Vagina (tissue), 2 donors: Measurements from ENCODE around the gene MIF4GD. TPM values are rescaled to one million over a fixed set of nuclear protein-coding genes. Genes with fewer than 3 reads are reported as not detected.

Experiments
- DNase-seq, 2 donors: peaks; one replicate each; pipeline ENCODE4 v3.0.0-alpha.2; 2017; ENCODE audit errors: extremely low spot score in 2 of 2
- H3K27ac ChIP-seq: fragments of 200-600 bp; sonication (generic); one replicate; pipeline ENCODE4 v1.5.1; 2019
- H3K27me3 ChIP-seq: fragments of 200-600 bp; sonication (generic); one replicate; pipeline ENCODE4 v1.5.1; 2019
- H3K36me3 ChIP-seq, 2 donors: fragments of 200-600 bp; sonication (generic); one replicate each; pipeline ENCODE4 v1.5.1; 2017 to 2019
- H3K4me1 ChIP-seq: fragments of 200-600 bp; sonication (generic); one replicate; pipeline ENCODE4 v1.5.1; 2019
- H3K4me3 ChIP-seq, 2 donors: fragments of 200-600 bp; sonication (generic); 1 replicate in 1 of 2; 2 replicates in 1 of 2; pipeline ENCODE4 v1.5.1; 2016 to 2019
- H3K9me3 ChIP-seq: fragments of 200-600 bp; sonication (generic); one replicate; pipeline ENCODE4 v1.5.1; 2019
- POLR2A ChIP-seq, 2 donors: fragments of 450-650 bp; IDR thresholded peaks; one replicate each; pipeline ENCODE4 v1.6.1; 2017; ENCODE audit warnings: antibody characterized with exemption in 2 of 2, mild to moderate bottlenecking in 2 of 2, moderate library complexity in 2 of 2
- POLR2AphosphoS5 ChIP-seq, 2 donors: sonication (generic); formaldehyde crosslinking; IDR thresholded peaks; one replicate each; pipeline ENCODE4 v1.9.0; 2017; ENCODE audit warnings: antibody characterized with exemption in 2 of 2, mild to moderate bottlenecking in 2 of 2, low read depth in 1 of 2; ENCODE audit not compliant: insufficient read depth in 1 of 2
- intact Hi-C: fragments of 100-400 bp; cut with DNase I; formaldehyde crosslinking; loops from one replicate; pipeline ENCODE4 v1.15.1; 2023
- total RNA-seq: library from RNA; depleted of rRNA; stranded (reverse); fragments of >200 nt; gene quantifications from one replicate; pipeline ENCODE4 v1.2.3, GENCODE V29; 2016
- TF ChIP-seq, protein P1 (sequence below), 3 experiments: fragments of 450-650 bp in 2 of 3; fragments of 200-600 bp in 1 of 3; sonication (generic) in 1 of 3; IDR thresholded peaks; one replicate each; pipeline ENCODE4 v1.5.1; 2017 to 2019; ENCODE audit warnings: antibody characterized with exemption in 3 of 3, mild to moderate bottlenecking in 2 of 3, moderate library complexity in 2 of 3

Gene MIF4GD
- total RNA-seq, 1 donor from 2014 or later = 26.3 TPM

DNA sequence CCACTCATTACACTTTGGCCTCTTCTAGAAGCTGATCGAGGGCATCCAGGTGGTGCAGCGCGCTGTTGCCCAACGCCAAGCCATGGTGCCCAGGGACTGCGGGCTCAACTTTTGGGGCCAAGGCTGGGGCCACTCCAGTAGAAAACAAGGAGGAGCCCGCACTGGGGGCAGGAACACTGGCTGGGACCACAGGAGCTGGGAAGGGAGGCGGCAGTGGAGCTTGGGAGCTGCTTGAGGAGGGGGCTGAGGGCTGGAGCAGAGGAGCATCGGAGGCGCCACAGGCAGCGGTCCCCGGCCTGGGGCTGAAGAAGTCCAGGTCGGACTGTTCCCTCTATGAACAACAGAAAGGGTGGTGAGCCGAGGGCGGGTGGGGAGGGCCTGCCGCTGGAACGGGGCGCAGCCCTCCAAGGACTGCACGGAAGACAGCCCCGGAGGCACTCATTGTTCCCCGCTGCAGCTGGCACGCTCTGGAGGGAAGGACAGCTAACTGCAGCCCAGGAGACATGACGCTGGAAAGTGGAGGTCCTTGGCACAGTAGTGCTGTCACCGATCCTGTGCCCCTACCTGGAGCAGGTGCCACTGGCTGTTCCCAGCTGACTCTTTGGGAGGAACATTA is 31.1 kb downstream of the MIF4GD start:
- H3K27ac ChIP-seq = no peak overlapping the region
- TF ChIP-seq, protein P1, sequence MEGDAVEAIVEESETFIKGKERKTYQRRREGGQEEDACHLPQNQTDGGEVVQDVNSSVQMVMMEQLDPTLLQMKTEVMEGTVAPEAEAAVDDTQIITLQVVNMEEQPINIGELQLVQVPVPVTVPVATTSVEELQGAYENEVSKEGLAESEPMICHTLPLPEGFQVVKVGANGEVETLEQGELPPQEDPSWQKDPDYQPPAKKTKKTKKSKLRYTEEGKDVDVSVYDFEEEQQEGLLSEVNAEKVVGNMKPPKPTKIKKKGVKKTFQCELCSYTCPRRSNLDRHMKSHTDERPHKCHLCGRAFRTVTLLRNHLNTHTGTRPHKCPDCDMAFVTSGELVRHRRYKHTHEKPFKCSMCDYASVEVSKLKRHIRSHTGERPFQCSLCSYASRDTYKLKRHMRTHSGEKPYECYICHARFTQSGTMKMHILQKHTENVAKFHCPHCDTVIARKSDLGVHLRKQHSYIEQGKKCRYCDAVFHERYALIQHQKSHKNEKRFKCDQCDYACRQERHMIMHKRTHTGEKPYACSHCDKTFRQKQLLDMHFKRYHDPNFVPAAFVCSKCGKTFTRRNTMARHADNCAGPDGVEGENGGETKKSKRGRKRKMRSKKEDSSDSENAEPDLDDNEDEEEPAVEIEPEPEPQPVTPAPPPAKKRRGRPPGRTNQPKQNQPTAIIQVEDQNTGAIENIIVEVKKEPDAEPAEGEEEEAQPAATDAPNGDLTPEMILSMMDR (IDR thresholded peaks at IDR 0.05) = no peak
- TF ChIP-seq POLR2AphosphoS5 (IDR thresholded peaks at IDR 0.05; ENCODE audit: insufficient read depth in 1 of 2, low read depth in 1 of 2) = no peak
- TF ChIP-seq POLR2A (IDR thresholded peaks at IDR 0.05) = no peak
- H3K36me3 ChIP-seq = peaks cover 0 to 90% of the 10 kb centered on the region in 2 donors

DNA sequence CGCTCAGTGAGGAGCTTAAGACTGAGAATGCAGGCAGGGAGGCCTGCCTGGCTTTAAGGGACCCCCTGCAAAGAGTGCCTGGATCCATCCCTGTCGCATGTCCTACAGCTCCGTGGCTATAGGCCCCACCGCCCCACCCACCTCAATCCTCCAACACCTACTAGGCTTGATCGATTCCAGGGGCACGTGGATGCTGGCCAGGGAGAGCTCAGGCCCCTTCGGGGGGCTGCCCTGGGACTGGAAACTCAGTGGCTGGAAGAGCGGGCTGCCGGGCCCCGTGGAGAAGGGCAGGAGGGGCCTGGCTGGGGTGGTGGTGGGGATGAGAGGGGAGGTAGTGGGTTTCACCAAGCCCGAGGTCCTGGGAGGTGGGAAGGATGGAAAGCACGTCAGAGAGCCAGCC is 31.8 kb downstream of the MIF4GD start:
- no peak overlapping the region for H3K27ac ChIP-seq
- peaks cover 0 to 89% of the 10 kb centered on the region in 2 donors for H3K36me3 ChIP-seq

More for the DNA sequence above, 31.1 kb downstream of the MIF4GD start:
- H3K27me3 ChIP-seq = no peaks in the 10 kb centered on the region
- intact Hi-C loops = no loop called here
- H3K4me1 ChIP-seq = no peaks in the 10 kb centered on the region
- no peaks in the 10 kb centered on the region for H3K9me3 ChIP-seq
- no peak for DNase-seq
- no peak overlapping the region for H3K4me3 ChIP-seq

DNA sequence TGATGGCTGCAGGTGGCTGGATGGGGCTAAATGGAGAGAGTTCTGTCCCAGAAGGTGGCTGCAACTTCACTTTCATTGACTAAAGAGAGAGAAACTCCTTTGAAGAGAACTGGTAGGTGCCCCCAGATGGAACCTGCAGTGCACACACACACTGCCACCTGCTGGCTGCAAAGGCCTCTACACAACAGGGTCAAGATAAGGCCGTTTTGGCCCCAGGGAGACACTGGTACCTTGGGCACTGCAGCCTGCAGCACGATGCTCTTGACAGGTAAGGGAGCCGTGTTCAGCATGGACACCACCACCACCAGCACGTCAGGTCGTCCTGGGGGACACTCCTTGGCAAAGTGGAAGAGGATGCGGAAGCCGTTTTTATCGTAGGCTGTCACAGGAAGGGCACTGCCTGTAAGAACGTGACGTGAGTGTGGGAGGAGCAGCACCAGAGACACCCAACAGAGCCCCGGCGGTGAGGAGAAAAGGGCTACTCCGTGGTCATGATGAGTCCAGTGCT is 32.3 kb downstream of the MIF4GD start:
- TF ChIP-seq POLR2AphosphoS5 (IDR thresholded peaks at IDR 0.05; ENCODE audit: insufficient read depth in 1 of 2, low read depth in 1 of 2) (peak in 1 of 2 donors; percentile 42), POLR2A (IDR thresholded peaks at IDR 0.05) (no peak)
- TF ChIP-seq, protein P1 (IDR thresholded peaks at IDR 0.05) = peak; percentile 39 to 56 (median 53)
- no peak overlapping the region for H3K27ac ChIP-seq
- peaks cover 0 to 84% of the 10 kb centered on the region in 2 donors for H3K36me3 ChIP-seq
- intact Hi-C loops = no loop called here
- H3K27me3 ChIP-seq = no peaks in the 10 kb centered on the region
- DNase-seq = no peak
- no peaks in the 10 kb centered on the region for H3K9me3 ChIP-seq
- H3K4me3 ChIP-seq = no peak overlapping the region
- no peaks in the 10 kb centered on the region for H3K4me1 ChIP-seq

More for the DNA sequence above, 31.8 kb downstream of the MIF4GD start:
- no peaks in the 10 kb centered on the region for H3K4me1 ChIP-seq
- H3K4me3 ChIP-seq = no peak overlapping the region
- no peak for DNase-seq
- no peaks in the 10 kb centered on the region for H3K27me3 ChIP-seq
- intact Hi-C loops = no loop called here
- TF ChIP-seq POLR2A (IDR thresholded peaks at IDR 0.05) (no peak), POLR2AphosphoS5 (IDR thresholded peaks at IDR 0.05; ENCODE audit: insufficient read depth in 1 of 2, low read depth in 1 of 2) (no peak)
- TF ChIP-seq, protein P1 (IDR thresholded peaks at IDR 0.05) = no peak
- H3K9me3 ChIP-seq = no peaks in the 10 kb centered on the region

DNA sequence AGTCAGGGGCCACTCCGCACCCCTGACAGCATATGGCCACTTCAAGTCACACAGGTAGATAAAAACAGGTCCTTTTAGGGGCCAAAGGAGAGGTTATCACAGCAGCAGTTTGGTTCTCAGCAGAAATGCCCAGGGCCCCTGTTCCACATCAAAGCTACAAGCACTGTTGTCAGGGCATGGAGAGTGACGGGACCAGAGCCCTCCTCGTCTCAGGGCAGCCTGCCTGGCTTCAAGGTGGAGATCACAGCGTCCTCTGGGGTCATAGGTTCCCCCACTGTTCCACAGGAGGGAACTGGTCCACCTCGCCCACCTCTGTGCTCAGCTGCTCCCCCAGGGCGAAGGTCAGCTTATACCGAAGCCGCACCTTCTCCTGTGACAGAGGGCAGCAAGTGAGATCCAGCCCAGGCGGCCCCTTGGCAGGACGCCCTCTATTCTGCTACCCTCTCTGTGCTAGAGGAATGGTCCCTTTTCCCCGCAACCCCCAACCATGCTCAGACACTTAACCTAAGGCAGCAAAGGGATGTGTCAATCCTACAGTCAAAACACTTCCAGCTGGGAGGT is 32.9 kb downstream of the MIF4GD start:
- no peak overlapping the region for H3K4me3 ChIP-seq
- H3K36me3 ChIP-seq = peaks cover 0 to 82% of the 10 kb centered on the region in 2 donors
- H3K27me3 ChIP-seq = no peaks in the 10 kb centered on the region
- H3K9me3 ChIP-seq = no peaks in the 10 kb centered on the region
- intact Hi-C loops = no loop called here
- no peaks in the 10 kb centered on the region for H3K4me1 ChIP-seq
- no peak overlapping the region for H3K27ac ChIP-seq
- no peak for DNase-seq
- TF ChIP-seq POLR2A (IDR thresholded peaks at IDR 0.05) = no peak
- no peak for TF ChIP-seq POLR2AphosphoS5 (IDR thresholded peaks at IDR 0.05; ENCODE audit: insufficient read depth in 1 of 2, low read depth in 1 of 2)
- TF ChIP-seq, protein P1 (IDR thresholded peaks at IDR 0.05) = no peak
